B cell (primary cell): Measurements from ENCODE around the gene CLEC19A.

Experiments used
- EZH2 ChIP-seq: IDR thresholded peaks from 2 replicates; pipeline ENCODE4 v1.6.1; 2012; ENCODE audit warnings: borderline replicate concordance, low read depth, mild to moderate bottlenecking, moderate library complexity, low read length; ENCODE audit not compliant: insufficient read depth, poor library complexity, severe bottlenecking
- TF ChIP-seq, protein P1 (sequence below): fragments of 200-600 bp; IDR thresholded peaks from one replicate; pipeline ENCODE4 v1.8.0; 2022; ENCODE audit warnings: antibody characterized with exemption, mild to moderate bottlenecking

DNA sequence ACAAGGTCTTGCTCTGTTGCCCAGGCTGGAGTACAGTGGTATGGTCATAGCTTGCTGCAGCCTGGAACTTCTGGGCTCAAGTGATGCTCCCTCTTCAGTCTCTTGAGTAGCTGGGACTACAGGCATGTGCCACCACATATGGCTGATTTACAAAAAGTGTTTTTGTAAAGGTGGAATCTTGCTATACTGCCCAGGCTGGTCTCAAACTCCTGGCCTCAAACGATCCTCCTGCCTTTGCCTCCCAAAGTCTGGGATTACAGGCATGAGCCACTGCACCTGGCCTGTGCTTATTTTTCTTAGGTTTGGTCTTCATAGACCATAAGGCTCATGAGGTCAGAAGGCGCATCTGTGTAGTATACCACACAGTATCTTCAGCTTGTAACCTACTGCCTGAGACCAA, 5.3 kb downstream of the CLEC19A start:
- no peak for TF ChIP-seq EZH2
- TF ChIP-seq, protein P1, sequence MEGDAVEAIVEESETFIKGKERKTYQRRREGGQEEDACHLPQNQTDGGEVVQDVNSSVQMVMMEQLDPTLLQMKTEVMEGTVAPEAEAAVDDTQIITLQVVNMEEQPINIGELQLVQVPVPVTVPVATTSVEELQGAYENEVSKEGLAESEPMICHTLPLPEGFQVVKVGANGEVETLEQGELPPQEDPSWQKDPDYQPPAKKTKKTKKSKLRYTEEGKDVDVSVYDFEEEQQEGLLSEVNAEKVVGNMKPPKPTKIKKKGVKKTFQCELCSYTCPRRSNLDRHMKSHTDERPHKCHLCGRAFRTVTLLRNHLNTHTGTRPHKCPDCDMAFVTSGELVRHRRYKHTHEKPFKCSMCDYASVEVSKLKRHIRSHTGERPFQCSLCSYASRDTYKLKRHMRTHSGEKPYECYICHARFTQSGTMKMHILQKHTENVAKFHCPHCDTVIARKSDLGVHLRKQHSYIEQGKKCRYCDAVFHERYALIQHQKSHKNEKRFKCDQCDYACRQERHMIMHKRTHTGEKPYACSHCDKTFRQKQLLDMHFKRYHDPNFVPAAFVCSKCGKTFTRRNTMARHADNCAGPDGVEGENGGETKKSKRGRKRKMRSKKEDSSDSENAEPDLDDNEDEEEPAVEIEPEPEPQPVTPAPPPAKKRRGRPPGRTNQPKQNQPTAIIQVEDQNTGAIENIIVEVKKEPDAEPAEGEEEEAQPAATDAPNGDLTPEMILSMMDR = no peak
